Measurements from ENCODE around the gene SYNJ1.

SYNJ1 gene

GRCh38 chr21:32592929-32593502 is 134.8 kb downstream of the SYNJ1 start:
- DNase-seq (ENCODE audit: low read depth): no peak
- H3K4me3 ChIP-seq (ENCODE audit: low read depth, low read length): no peak overlapping the region
- TF ChIP-seq CTCF (IDR thresholded peaks at IDR 0.05; ENCODE audit: insufficient read depth, low read depth, low read length, missing control alignments): no peak

GRCh38 chr21:32590130-32590529 is 137.7 kb downstream of the SYNJ1 start:
- no peak overlapping the region for H3K4me3 ChIP-seq (ENCODE audit: low read depth, low read length)
- no peak for DNase-seq (ENCODE audit: low read depth)
- no peak for TF ChIP-seq CTCF (IDR thresholded peaks at IDR 0.05; ENCODE audit: insufficient read depth, low read depth, low read length, missing control alignments)

- TF ChIP-seq CTCF (IDR thresholded peaks at IDR 0.05; ENCODE audit: insufficient read depth, low read depth, low read length, missing control alignments): no peak
- H3K4me3 ChIP-seq (ENCODE audit: low read depth, low read length): no peak overlapping the region
- no peak for DNase-seq (ENCODE audit: low read depth)
Observed at GRCh38 chr21:32587651-32588050, 140.2 kb downstream of the SYNJ1 start.

GRCh38 chr21:32587120-32587519 is 140.7 kb downstream of the SYNJ1 start:
- no peak overlapping the region for H3K4me3 ChIP-seq (ENCODE audit: low read depth, low read length)
- TF ChIP-seq CTCF (IDR thresholded peaks at IDR 0.05; ENCODE audit: insufficient read depth, low read depth, low read length, missing control alignments): no peak
- DNase-seq (ENCODE audit: low read depth): no peak

GRCh38 chr21:32585970-32586369 is 141.8 kb downstream of the SYNJ1 start:
- no peak for TF ChIP-seq CTCF (IDR thresholded peaks at IDR 0.05; ENCODE audit: insufficient read depth, low read depth, low read length, missing control alignments)
- DNase-seq (ENCODE audit: low read depth): no peak
- H3K4me3 ChIP-seq (ENCODE audit: low read depth, low read length): no peak overlapping the region

GRCh38 chr21:32585042-32585710 is 142.6 kb downstream of the SYNJ1 start, which contains the start of gene TCP10L:
Gene TCP10L (minus strand): TSS chr21:32585523. CDS start chr21:32584304, 1,219 bp downstream.
- no peak for DNase-seq (ENCODE audit: low read depth)
- no peak within 1 kb of the TSS for H3K4me3 ChIP-seq (ENCODE audit: low read depth, low read length)
- no peak for TF ChIP-seq CTCF (IDR thresholded peaks at IDR 0.05; ENCODE audit: insufficient read depth, low read depth, low read length, missing control alignments)

- no peak for TF ChIP-seq CTCF (IDR thresholded peaks at IDR 0.05; ENCODE audit: insufficient read depth, low read depth, low read length, missing control alignments)
- no peak overlapping the region for H3K4me3 ChIP-seq (ENCODE audit: low read depth, low read length)
- no peak for DNase-seq (ENCODE audit: low read depth)
Observed at GRCh38 chr21:32584472-32584871, 143.3 kb downstream of the SYNJ1 start.
